ENCODE data around the gene ZAP70.
"Not testable (repeated sequence)": the region's sequence is repeated elsewhere in the genome, so short reads cannot be mapped to it uniquely, and the experiment has no call there.

Gene ZAP70

DNA sequence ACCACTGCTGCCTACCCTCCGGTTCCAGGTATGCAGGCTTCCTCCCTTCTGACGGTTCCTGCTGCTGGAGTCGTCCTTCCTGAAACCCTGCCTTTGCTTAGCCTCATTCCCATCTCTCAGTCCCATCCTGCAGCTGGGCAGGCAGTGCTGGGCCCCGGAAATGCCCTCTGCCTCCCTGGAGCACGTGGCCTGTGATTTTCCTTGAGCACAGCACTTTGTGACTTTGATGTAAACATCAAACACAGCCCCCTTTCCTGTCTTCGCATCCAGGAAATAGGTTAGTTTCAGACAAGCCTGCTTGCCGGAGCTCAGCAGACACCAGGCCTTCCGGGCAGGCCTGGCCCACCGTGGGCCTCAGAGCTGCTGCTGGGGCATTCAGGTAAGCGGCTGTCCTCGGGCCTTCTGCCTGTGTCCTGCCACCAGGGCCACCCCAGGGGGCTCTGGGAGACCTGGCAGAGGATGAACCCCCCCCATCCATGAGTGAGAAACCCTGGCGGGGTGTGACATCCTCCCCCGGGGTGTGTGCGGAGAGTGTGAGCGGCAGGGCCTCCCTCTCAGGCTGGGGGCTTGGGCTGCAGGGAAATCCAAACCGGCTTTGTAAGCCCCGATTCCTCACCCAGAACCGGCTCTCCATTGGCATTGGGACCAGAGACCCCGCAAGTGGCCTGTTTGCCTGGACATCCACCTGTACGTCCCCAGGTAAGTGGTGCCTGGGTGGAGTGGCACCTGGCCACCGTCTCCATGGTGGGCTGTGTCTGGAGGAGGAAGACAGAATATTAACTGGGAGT is at the start of gene ZAP70:
ZAP70 (plus strand) TSS at position 281 of the 788 bp plus-strand sequence. CDS start 10,461 bp downstream, outside the sequence.
- DNase-seq, result no peak

DNA sequence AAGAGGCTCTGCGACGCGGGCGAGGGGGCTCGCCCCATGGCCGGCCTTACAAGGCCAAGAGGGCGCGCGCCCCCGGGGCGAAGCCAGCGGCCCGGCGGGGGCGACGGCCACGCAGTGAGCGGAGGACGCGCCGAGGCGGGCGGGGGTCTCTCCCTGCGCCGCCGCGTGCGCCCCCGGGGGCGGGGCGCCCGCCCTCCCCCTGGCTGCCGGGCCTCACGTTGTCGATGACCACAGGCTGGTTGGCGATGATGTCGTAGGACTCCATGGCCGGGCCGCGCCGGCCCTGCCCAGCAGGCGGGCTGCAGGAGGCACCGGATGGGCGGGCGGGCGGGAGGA is 49.8 kb upstream of the ZAP70 start:
- no peak for DNase-seq

DNA sequence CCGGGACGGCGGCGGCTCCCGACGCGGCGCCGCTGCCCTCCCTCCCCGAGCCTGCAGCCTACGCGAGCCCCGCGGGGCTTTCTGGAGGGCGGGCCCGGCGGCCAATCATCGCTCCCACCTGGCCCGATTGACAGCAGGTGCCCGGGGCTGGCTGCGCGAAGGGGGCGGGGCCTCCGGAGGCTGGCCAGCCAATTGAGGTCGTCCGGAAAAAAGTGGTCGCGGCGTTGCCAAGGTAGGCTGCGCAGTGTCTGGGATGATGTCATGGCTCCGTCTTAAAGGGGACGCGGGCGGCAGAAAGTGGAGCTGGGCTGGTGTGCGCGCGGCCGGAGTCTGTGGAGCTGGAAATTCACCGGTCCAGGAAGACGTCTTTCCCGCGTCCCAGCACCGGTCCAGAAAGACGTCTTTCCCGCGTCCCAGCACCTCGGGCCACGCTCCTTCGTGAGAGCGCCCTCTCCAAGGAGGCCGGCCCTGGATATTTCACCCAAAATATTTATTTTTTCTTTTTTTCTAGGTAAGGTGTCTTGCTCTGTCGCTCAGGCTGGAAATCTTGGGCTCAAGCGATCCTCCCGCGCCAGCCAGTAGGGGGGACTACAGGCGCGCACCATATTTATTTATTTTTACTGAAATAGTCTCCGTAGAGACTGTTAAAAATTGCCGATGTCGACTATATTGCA is 49.3 kb upstream of the ZAP70 start, which contains the start of gene ACTR1B:
ACTR1B (minus strand) TSS at position 83 of the 674 bp plus-strand sequence. CDS start 154 bp downstream, outside the sequence.
- DNase-seq, result peak; percentile 86

DNA sequence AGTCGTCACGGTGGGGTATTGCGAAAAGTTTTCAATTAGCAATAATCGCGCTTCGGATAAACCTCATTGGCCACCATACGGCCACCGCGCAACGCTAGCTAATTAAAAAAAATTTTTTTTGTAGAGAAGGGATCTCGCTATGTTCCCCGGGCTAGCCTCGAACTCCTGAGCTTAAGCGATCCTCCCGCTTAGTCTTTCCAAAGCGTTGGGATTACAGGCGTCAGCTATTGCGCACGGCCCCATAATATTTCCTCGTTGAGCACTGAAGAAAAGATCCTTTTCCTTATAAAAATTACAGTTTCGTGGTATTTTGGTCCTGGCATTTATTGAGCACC is 48.8 kb upstream of the ZAP70 start:
- DNase-seq, result peak; percentile 13

DNA sequence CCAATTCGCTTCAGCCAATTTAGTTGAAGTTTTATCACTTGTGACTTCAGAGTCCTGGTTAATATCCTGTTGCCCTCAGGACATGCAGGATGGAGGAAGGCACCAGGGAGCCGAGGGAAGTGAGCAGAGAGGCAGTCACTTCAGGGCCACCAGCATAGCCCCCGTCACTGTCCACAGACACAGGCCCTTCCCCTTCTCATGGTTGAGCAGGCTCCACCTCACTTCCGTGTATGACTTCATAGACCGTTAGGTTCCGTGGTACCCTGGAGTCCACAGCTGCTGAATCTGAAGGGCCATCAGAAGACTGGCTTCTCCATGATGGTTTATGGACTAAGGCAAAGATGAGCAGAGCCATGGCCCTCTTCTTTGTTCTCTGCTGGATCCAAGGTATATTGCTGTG is 43.9 kb upstream of the ZAP70 start, which contains the start of gene C2orf92:
C2orf92 (plus strand) TSS at position 266 of the 400 bp plus-strand sequence; CDS start at position 342, 76 bp downstream.
- DNase-seq, result no peak

DNA sequence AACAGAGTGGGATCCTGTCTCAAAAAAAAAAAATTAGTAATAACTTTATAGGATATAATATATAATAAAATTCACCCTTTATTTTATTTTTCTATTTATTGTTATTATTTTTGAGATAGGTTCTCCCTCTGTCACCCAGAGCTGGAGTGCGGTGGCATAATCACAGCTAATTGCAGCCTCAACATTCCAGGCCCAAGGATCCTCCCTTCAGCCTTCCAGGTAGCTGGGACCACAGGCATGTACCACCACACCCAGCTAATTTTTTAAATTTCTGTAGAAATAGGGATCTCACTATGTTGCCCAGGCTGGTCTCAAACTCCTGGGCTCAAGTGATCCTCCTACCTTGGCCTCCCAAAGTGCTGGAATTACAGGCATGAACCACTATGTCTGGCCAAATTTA is 42.9 kb upstream of the ZAP70 start:
- no peak for DNase-seq

DNA sequence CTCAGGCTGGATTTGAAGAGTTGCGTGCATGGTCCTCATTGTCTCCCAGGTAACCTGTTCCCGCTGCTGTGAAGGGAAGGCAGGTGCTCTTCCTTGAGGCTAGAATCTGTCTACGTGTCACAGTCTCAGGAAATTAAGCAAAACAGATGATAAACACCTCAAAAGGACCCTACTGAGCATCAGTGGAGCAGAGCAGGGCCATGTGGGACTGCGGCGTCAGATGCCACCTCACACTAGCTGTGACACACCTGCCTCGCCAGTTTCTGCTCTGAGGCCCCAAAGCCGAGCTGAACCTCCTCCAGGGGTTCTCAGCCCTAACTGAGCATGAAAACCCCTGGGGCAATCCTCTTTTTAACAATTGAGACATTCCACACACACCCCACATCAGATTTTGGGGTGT is 41.9 kb upstream of the ZAP70 start:
- no peak for DNase-seq

DNA sequence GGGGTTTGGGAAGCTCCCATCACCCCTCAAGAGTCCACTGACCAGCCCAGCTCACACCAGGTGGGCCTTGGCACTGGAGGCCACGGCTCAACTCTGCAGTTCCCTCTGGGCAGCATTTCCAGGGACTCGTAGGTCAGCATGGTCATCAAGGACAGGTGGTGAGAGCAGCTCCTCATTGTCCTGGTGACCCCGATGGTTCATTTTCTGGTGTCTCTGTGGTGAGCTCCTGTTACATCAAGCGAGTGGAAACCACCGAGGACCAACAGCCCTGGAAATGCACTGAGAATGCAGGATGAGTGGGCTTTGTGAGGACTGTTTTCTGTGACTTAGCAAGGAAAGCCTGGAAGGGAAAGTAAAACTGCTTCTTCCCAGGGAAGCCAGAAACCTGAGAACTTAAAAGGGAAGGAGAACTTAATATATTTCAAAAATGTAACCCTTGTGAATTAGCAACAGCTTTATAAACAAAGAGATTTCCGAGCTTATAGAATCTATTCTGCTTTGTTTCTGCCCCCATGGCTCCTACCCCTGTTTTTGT is 40.7 kb upstream of the ZAP70 start:
- DNase-seq, result not testable (repeated sequence)

DNA sequence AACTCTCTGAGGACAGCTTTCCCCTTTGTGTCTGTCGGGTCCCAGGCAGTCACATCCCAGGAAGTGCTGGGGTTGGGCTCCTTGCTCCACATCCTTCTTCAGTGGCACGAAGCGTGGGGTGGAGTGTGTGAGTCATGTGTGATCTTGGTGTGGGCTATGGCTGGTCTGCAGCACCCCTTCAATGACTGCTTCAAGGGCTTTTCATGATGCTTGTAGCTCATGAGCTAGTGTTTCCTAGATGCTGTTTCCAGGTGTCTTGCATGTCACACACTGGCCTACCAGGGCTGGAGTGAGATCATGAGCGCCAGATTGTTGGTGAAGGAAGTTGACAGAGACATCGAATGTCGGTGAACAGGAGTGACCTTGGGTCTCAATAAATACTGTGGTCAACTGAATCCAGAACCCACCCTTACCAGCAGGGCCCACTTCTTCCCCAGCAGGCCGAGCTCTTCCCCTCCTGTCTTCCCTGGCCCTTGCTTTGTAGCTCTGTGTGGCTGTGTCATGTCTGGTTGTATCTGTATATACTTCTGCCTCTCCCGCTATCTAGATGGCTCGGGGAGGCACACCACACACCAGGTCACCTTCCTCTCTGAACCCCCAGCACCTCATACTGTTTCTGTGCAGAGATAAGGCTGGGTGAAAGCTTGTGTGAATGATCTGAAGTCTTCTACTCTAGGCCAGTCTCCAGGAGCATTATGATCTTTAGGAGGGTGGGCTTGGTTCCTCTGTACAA is 40.0 kb upstream of the ZAP70 start:
- no peak for DNase-seq

DNA sequence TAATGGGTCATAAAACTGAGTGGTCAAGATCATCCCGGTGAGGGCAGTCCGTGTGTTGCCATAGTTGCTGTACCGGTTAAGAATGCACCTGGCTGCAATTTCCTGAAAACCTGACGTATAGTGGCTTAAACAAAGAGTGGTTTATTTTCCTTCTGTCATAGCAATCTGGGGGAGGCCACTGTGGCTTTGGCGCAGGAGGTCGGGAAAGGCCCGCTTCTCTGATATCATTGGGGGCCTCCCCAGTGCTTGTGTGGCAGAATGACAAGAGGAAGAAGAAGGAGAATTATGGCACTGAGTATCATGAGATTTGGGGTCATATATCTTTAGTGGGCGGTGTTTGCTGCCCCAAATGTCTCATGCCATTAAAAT is 39.5 kb upstream of the ZAP70 start:
- no peak for DNase-seq

DNA sequence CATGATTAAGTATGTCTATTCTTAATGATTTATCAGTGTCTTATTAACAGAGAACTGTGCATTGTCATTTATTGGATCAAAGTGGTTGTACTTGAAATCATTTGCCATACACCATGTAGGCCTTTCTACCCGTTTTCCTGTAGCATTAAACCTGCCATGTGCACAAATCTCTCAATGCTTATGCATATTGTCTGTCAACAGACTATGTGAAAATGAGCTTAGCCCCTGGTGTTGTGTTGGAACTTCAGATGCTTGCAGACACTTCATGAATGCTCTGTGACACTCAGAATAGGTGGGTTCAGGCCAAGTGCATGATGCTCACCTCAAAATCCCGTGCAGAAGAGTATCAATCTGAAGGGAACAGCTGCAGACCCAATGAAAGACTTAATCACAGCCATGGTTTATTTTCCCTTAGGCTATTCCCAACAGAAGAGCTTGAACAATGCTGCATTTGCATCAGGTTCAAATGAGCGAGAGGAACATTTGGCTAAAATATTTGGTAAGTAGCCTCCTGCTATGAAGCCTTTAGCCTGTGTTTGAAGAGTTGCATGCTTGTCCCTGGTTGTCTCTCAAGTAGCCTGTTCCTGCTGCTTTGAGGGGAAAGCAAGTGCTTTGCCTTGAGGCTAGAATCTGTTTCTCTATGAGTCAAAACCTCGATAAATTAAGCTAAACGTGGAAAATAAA is 37.8 kb upstream of the ZAP70 start:
- DNase-seq, result no peak

DNA sequence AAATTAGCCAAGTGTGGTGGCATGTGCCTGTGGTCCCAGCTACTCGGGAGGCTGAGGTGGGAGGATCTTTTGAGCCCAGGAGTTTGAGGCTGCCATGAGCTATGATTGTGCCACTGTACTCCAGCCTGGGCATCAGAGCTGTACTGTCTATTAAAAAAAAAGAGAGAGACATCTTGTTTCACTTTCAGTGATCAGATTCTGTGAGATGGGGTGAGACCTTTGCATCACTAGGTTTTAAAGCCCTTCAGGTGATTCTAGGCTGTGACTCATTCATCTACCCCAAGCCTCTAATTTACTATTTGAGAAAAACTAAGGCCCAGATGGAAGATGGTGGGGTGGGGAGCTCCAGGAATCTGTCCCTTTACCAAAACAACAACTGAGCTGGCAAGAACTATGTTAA is 36.8 kb upstream of the ZAP70 start:
- DNase-seq, result no peak

DNA sequence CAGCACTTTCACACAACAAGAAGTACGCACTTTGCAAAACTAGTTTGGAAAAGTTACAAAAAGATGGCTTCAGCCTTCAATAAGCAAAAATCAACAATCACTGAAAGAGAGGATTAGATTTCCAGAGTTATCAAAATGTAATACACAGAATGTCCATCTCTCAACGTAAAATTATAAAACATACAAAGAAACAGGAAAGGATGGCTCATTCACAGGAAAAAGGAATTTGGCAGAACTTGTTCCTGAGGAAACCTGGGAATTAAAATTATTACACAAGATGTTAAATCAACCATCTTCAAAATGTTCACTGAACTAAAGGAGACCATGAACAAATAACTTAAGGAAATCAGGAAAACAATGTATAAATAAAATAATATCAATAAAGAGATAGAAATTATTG is 35.9 kb upstream of the ZAP70 start:
- DNase-seq, result no peak

DNA sequence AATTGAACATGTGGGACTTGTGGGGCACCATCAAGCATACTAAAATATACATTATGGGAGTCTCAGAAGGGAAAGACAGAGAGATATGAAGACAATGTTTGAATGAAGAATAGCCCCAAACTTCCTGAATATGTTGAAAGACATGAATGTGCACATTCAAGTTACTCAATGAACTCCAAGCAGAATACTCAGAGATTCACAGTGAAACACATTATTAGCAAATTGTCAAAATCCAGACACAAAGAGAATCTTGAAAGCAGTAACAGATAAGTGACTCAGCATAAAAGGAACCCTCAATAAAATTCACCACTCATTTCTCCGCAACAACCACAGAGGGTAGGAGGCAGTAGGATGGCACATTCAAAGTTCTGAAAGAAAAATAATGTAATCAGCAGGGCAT is 35.1 kb upstream of the ZAP70 start:
- DNase-seq, result no peak

DNA sequence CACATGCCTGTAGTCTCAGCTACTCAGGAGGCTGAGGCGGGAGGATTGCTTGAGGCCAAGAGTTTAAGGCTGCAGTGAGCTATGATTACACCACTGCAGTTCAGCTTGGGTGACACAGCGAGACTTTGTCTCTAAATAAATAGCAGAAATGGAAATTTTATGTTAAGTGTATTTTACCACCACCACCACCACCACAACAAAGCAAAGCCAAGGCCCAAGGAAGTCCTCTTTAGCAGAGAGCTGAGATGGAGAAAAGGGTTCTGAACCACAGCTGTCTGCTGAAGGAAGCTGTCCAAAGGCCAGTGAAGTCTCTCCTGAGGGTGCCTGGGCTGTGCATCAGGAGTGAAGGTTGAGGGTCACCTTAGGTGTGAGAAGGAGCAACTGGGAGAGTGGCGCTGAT is 26.1 kb upstream of the ZAP70 start:
- not testable (repeated sequence) for DNase-seq

DNA sequence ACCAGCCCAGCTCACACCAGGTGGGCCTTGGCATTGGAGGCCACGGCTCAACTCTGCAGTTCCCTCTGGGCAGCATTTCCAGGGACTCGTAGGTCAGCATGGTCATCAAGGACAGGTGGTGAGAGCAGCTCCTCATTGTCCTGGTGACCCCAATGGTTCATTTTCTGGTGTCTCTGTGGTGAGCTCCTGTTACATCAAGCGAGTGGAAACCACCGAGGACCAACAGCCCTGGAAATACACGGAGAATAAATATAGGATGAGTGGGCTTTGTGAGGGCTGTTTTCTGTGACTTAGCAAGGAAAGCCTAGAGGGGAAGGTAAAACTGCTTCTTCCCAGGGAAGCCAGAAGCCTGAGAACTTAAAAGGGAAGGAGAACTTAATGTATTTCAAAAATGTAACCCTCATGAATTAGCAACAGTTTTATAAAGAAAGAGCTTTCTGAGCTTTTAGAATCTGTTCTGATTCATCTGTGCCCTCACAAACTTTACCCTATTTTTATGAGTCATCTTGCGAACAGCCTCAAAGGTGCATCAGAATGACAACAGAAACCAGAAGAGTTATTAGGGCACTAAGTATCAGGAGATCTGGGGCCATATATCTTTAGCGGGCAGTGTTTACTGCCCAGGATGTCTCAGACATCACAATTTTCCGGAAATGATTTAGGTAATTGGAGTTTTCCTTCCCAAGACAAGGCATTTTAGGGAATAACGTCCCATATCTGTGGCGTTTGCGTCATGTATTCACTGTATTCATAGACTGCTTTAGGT is 25.1 kb upstream of the ZAP70 start:
- no peak for DNase-seq

DNA sequence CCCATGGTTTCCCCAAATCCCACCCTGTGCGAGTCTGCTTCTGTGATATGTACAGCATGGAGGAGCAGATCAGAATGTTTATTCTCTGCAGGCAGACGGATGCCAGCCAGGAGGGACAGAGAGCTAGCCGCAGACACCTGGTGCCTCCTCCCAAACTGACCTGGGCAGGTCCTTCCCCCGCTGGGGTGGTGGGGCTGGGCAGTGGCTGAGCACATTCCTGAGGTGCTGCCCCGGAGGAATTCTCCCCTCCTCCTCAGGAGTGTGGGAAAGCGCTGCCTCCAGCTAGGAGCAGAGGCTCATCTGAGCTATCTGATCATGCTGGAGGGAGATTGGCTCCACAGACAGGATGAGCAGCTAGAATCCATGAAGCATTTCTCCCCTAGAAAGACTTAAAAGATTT is 22.2 kb upstream of the ZAP70 start:
- DNase-seq, result no peak

DNA sequence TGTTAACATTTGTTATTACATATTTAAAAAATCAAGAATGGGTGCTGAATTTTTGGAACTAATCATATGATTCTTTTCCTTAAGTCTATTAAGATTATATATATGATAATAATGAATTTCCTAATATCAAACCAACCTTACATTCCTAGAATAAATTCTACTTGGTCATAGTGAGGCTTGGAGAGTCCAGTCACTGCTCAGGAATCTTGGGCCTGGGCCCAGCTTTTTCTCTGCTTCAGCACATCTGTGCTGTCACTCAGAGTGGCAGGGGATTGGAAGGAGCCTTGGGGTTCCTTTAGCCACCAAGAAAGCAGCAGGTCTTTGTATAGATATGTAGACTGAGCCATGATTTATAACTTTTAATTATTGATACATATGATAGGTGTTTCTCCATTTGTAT is 19.9 kb upstream of the ZAP70 start:
- DNase-seq, result no peak

DNA sequence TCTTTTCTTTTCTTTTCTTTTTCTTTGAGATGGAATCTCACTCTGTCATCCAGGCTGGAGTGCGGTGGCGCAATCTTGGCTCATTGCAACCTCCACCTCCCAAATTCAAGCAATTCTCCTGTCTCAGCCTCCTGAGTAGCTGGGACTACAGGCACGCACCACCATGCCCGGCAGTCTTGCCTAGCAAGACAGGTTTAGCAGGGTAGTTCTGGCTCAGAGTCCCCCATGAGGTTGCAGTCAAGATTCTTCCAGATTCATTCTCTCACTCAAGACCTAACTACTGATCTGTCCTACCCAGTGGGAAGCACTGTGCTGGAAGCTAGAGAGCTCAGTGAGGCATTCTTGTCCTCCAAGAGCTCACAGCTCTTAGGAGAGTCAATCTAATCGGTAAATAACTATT is 17.6 kb upstream of the ZAP70 start:
- DNase-seq, result no peak

DNA sequence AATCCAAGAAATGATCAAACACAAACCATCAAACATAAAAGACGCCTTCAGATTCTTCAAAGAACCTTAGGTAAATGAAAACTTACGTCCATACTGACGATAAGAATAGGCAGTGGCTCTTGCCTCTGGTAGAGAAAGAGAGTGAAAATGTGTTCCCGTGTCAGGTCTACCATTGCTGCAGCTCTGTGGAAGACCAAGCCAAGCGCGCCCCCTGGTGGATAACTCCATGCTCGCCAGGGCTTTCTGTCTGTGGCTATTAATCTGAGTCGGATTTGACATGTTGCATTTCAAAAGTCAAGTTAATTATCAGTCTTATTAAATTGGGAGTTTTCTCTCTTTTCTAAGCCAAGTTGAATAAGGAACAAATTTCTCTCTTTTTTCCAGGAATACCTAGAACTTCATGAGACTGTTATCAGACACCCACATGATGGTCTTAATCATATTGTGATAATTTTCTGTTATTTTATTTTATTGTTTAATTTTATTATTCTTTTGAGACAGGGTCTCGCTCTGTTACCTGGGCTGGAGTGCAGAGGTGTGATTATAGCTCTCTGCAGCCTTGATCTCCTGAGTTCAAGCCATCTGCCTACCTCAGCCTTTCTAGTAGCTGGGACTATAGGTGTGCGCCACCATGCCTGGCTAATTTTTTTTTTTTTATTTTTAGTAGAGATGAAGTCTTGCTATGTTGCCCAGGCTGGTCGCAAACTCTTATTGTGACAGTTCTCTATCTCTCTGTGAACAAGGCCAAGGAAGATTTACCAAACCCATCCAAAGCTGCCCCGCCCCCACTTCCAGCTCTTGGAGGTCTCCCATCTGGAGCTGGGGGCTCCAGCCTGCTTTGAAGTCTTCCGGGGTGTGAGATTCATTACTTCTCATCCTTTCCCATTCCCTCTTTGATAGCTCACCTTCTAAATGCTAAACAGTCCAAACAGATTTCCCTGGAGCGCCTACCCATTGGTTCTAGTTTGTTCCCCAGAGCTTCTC is 15.8 kb upstream of the ZAP70 start:
- DNase-seq, result peak; percentile 15

DNA sequence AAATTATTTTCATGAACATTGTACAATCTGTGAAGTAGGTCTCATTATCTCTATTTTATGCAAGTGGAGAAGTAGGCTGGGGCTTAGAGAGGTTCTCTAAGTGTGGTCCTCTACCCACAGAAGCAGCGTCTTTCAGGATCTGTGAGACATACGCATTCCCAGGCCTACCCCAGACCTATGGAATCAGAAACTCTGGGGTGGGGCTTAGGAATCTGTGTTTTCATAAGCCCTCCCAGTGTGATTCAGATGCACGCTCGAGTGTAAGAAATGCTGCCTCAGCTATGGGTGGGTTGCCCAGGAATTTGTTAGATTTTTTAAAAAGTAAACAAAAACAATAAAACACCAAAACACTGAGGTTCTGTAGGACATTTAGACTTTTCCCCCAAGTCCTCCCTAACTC is 14.8 kb upstream of the ZAP70 start:
- DNase-seq, result no peak

Measured in NCI-H510A (cell line).